Measurements from ENCODE around the gene RNGTT.

- TF ChIP-seq CTCF (conservative IDR thresholded peaks at IDR 0.05) (no peak), ZFX (IDR thresholded peaks at IDR 0.05) (no peak)
Measured at GRCh38 chr6:88708197-88708744, 255.1 kb downstream of the RNGTT start.

All from C4-2B (cell line).